K562 (cell line): Measurements from ENCODE around the gene LRRC7. TPM values are rescaled to one million over a fixed set of nuclear protein-coding genes. Genes with fewer than 3 reads are reported as not detected.

Source experiments
- BRD4 ChIP-seq: fragments of 200-600 bp; sonication (generic); IDR thresholded peaks from 2 replicates; pipeline ENCODE4 v1.6.1; 2017; ENCODE audit warnings: inconsistent platforms
- E2F5 ChIP-seq: sonication (generic); formaldehyde crosslinking; IDR thresholded peaks from 2 replicates; pipeline ENCODE4 v1.8.0; 2022; ENCODE audit warnings: mild to moderate bottlenecking, missing genetic modification reagents
- EGR1 ChIP-seq: fragments of 450-650 bp; conservative IDR thresholded peaks from 2 replicates; pipeline ENCODE4 v1.6.1; 2017; ENCODE audit warnings: mild to moderate bottlenecking
- MAFK ChIP-seq: IDR thresholded peaks from 2 replicates; pipeline ENCODE4 v1.6.1; 2011; ENCODE audit warnings: low read length, improper control_type of control experiment
- RAD51 ChIP-seq: fragments of 450-650 bp; IDR thresholded peaks from 2 replicates; pipeline ENCODE4 v1.7.1; 2016; ENCODE audit warnings: low read depth, mild to moderate bottlenecking, borderline replicate concordance
- TRIM24 ChIP-seq, 2 experiments: fragments of 450-650 bp; IDR thresholded peaks; 2 replicates each; pipeline ENCODE4 v1.6.1; 2016
- ZC3H11A ChIP-seq: IDR thresholded peaks from 2 replicates; pipeline ENCODE4 v1.6.1; 2012; ENCODE audit warnings: low read depth, low read length, improper control_type of control experiment
- ZNF253 ChIP-seq: fragments of 250-450 bp; sonication (Bioruptor Pico); conservative IDR thresholded peaks from 2 replicates; pipeline ENCODE4 v1.6.1; 2021; ENCODE audit warnings: mild to moderate bottlenecking
- ZNF384 ChIP-seq: IDR thresholded peaks from 2 replicates; pipeline ENCODE4 v1.6.1; 2012; ENCODE audit warnings: low read depth, low read length, improper control_type of control experiment
- ZNF785 ChIP-seq: fragments of 250-450 bp; sonication (Bioruptor Pico); IDR thresholded peaks from 2 replicates; pipeline ENCODE4 v1.4.0; 2020; ENCODE audit warnings: mild to moderate bottlenecking
- polyA plus RNA-seq, 8 experiments: library from polyadenylated mRNA; depleted of rRNA in 4 of 8; stranded (reverse) in 5 of 8; unstranded in 3 of 8; fragments of >200 nt; fragmentation: Nextera tagmentation in 2 of 8; fragmentation: Illumina TruSeq in 1 of 8; extraction: Ambion mirVana in 2 of 8; extraction: Trizol in 1 of 8; gene quantifications; 2 replicates each; pipeline versions ENCODE4 v1.2.1 to v1.2.3, GENCODE V29; 2011 to 2014; ENCODE audit warnings: inconsistent platforms in 1 of 8, missing spikeins in 1 of 8
- total RNA-seq, 7 experiments: library from RNA; depleted of rRNA in 6 of 7; stranded (reverse); fragments of >200 nt in 6 of 7; fragmentation: Illumina TruSeq in 2 of 7; extraction: Trizol in 2 of 7; gene quantifications; 2 replicates each; pipeline versions ENCODE4 v1.2.1 to v1.2.3, GENCODE V29; 2011 to 2021; ENCODE audit warnings: low replicate concordance in 1 of 7
- TF ChIP-seq, protein P1 (sequence below): IDR thresholded peaks from 3 replicates; pipeline ENCODE4 v1.6.1; 2011; ENCODE audit warnings: borderline replicate concordance, mild to moderate bottlenecking, moderate library complexity; ENCODE audit not compliant: insufficient read length; ENCODE audit errors: extremely low read depth
- TF ChIP-seq, protein P2 (sequence below): sonication (generic); formaldehyde crosslinking; IDR thresholded peaks from 2 replicates; pipeline ENCODE4 v1.8.1; 2023; ENCODE audit warnings: mild to moderate bottlenecking, missing genetic modification reagents

Gene LRRC7
- total and polyA plus RNA-seq, 9 of the 15 experiments (the other 6 are each of a cell fraction or from before 2014, with no cell fraction given) = 0.09 to 0.94 (median 0.49) TPM

GRCh38 chr1:69863704-69864103 is 296.0 kb downstream of the LRRC7 start (continued):
- TF ChIP-seq, protein P1, sequence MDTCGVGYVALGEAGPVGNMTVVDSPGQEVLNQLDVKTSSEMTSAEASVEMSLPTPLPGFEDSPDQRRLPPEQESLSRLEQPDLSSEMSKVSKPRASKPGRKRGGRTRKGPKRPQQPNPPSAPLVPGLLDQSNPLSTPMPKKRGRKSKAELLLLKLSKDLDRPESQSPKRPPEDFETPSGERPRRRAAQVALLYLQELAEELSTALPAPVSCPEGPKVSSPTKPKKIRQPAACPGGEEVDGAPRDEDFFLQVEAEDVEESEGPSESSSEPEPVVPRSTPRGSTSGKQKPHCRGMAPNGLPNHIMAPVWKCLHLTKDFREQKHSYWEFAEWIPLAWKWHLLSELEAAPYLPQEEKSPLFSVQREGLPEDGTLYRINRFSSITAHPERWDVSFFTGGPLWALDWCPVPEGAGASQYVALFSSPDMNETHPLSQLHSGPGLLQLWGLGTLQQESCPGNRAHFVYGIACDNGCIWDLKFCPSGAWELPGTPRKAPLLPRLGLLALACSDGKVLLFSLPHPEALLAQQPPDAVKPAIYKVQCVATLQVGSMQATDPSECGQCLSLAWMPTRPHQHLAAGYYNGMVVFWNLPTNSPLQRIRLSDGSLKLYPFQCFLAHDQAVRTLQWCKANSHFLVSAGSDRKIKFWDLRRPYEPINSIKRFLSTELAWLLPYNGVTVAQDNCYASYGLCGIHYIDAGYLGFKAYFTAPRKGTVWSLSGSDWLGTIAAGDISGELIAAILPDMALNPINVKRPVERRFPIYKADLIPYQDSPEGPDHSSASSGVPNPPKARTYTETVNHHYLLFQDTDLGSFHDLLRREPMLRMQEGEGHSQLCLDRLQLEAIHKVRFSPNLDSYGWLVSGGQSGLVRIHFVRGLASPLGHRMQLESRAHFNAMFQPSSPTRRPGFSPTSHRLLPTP = no peak
- TF ChIP-seq ZC3H11A (no peak), TRIM24 (IDR thresholded peaks at IDR 0.05) (no peak), ZNF384 (no peak), MAFK (no peak), BRD4 (no peak), RAD51 (no peak), EGR1 (no peak), ZNF253 (CRISPR knock-in tag) (no peak), E2F5 (no peak), ZNF785 (no peak)
- TF ChIP-seq, protein P2, sequence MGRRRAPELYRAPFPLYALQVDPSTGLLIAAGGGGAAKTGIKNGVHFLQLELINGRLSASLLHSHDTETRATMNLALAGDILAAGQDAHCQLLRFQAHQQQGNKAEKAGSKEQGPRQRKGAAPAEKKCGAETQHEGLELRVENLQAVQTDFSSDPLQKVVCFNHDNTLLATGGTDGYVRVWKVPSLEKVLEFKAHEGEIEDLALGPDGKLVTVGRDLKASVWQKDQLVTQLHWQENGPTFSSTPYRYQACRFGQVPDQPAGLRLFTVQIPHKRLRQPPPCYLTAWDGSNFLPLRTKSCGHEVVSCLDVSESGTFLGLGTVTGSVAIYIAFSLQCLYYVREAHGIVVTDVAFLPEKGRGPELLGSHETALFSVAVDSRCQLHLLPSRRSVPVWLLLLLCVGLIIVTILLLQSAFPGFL (CRISPR knock-in tag) = no peak
